Measurements from ENCODE around the gene TIMM10. TPM values are rescaled to one million over a fixed set of nuclear protein-coding genes. Genes with fewer than 3 reads are reported as not detected.
A peak's percentile ranks its signal among the peaks of the same experiment; 100 is the strongest.

TIMM10 gene
- total RNA-seq, 1 donor from 2014 or later, result 55.8 TPM

- no peak for DNase-seq (ENCODE audit: low read depth in 2 of 2)
Observed at GRCh38 chr11:57504511-57504910, 26.0 kb downstream of the TIMM10 start.

DNA sequence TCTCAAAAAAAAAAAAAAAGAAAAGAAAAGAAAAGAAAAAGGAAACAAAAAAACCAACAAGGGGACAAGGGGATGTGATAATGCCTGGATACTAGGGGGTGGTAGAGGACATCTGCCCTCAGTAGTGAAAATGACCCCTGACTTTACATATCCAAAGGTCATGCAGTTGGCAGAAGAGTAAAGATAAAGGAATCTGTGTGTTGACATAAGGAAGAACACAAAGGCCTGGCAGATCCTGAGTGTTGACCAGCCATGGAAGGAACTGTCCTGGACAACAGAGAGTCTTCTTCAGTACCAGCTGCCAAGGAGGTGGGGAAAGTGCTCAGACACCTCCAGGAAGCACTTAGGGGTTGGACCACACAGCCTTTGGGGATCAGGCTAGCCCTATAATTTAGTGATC is 27.7 kb downstream of the TIMM10 start:
- DNase-seq (ENCODE audit: low read depth in 2 of 2), result no peak

DNA sequence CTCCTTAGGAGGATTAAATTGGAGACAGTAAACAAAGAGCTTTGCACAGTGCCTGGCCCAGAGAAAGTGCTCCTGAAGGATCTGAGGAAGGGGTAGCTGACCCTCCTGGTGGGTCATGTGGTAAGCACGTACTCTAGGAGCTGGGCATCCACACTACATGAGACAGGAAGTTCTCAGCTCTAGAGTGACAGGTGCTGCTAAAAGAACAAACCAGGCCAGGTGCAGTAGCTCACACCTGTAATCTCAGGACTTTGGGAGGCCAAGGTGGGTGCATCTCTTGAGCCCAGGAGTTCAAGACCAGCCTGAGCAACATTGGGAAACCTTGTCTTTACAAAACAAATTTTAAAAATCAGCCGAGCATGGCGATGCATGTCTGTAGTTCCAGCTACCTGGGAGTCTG is 28.2 kb downstream of the TIMM10 start:
- no peak for DNase-seq (ENCODE audit: low read depth in 2 of 2)

- no peak for DNase-seq (ENCODE audit: low read depth in 2 of 2)
Observed at GRCh38 chr11:57501953-57502352, 28.6 kb downstream of the TIMM10 start.

DNA sequence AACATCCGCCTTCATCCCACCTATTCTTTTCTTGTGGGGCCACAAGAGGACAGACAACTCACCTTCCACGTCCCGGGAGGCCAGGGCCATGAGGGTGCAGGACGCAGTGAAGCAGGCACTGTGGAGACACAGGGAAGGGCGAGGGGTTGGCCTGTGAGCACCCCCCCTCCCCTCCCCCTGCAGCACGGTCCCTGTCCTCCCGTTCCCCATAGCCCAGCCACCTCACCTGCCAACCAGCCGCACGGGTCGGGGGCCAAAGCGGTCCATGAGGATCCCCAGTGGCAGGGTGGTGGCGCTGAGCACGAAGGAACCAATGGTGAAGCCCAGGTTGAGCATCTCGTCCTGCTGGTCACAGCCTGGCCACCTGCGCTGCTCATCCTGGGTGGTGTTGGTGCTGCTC is 29.6 kb downstream of the TIMM10 start:
- DNase-seq (ENCODE audit: low read depth in 2 of 2), result no peak

GRCh38 chr11:57500515-57500914 is 30.0 kb downstream of the TIMM10 start:
- no peak for DNase-seq (ENCODE audit: low read depth in 2 of 2)

- DNase-seq (ENCODE audit: low read depth in 2 of 2), result no peak
Observed at GRCh38 chr11:57499983-57500461, 30.5 kb downstream of the TIMM10 start.

DNA sequence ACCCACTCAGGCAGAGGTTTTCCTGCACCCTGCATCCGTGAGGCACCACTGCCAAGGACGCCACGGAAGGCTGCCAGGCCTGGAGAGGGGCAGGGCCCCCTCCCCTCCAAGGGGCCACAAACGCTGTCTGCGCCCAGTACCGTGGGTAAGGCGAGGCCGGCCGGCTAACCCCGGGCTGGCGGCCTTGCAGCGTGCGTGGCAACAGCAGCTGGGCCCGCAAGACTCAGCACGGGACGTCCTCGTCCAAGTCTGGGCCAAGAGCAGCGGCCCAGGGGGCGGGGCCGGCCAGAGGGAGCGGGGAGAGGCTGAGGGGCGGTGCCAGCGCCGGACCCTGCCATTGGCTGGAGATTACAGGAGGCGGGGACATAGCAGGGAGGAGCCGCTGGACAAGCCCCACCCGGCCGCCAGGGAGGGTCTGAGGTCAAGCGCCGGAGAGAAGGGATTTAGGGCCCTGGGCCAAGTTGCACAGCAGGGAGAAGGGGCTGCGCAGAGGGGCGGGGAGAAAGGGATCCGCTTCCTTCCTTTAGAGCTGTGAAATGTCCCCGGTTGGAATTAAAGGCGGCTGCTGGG is 31.1 kb downstream of the TIMM10 start:
- peak; percentile 88 to 94 for DNase-seq (ENCODE audit: low read depth in 2 of 2)

GRCh38 chr11:57498540-57498939 is 32.0 kb downstream of the TIMM10 start:
- DNase-seq (ENCODE audit: low read depth in 2 of 2), result no peak

- DNase-seq (ENCODE audit: low read depth in 2 of 2), result no peak
Observed at GRCh38 chr11:57497303-57498247, 33.0 kb downstream of the TIMM10 start.

DNA sequence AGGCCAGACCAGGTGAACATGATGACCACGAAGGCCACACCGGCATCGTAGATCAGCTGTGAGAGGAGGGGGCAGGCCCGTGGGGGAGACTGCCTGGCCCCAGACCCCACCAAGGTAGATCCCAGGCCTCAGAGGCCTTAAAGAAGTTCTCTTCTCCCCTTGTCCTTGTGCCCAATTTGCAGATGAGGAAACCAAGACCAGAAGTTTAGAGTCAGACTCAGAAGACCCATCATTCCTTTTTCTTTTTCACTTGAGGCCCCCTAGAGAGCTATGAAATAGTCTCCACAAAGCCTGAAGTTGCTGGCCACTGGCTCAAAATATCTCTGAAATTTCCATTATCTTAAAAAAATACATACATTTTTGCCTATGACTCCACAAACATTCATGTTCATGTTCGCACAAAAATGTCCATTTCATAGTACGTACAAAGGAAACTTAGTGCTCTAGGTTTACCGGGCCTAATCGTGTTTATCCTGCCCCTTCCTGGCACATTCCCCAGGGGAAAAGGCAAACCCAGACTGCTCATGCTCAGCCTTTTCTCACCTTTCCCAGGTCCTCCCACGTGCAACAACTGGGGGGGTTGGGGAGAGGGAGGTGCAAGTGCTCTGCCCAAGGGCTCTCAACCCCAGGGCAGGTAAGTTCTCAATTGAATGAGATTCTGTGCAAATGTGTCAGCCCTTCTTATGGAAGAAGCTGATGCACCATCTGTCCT is 34.3 kb downstream of the TIMM10 start:
- no peak for DNase-seq (ENCODE audit: low read depth in 2 of 2)

GRCh38 chr11:57493507-57494503 is 36.7 kb downstream of the TIMM10 start:
- peak; percentile 37 to 67 for DNase-seq (ENCODE audit: low read depth in 2 of 2)

GRCh38 chr11:57491371-57492061 is 39.0 kb downstream of the TIMM10 start:
- DNase-seq (ENCODE audit: low read depth in 2 of 2), result peak; percentile 51 to 66

- peak in 1 of 2 donors; percentile 26 for DNase-seq (ENCODE audit: low read depth in 2 of 2)
Observed at GRCh38 chr11:57490456-57491248, 39.9 kb downstream of the TIMM10 start.

DNA sequence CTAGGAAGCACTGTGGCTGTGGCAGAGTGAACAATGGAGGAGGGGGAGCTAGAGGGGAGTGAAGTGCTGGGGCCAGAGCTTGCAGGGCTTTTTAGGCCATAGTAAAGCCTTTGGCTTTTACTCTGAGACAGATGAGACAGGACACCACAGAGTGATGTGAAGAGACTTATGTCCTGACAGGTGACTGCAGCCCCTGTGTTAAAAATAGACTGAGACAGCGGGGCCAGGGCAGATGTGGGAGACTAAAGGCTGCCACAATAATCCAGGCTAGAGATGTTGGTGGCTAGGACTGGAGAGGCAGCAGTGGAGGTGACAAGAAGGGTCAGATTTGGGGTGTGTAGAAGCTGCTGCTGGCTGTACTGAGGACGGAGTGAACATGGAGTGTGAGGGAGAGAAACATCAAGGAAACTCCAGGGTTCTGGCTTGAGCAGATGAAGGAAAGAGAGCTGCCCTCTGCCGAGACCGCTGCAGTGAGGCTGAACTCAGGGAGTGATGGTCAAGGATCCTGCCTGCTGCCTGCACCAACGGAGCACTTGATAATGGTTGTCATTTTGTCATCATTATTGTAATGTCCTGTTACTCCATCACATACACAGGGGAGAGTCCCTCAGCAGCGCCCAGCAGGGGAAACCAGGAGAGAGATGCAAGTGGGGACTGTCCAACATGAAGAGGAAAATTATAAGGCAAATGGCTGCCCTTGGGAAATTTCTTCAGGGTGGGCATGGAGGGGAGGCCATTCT is 42.5 kb downstream of the TIMM10 start:
- no peak for DNase-seq (ENCODE audit: low read depth in 2 of 2)

DNA sequence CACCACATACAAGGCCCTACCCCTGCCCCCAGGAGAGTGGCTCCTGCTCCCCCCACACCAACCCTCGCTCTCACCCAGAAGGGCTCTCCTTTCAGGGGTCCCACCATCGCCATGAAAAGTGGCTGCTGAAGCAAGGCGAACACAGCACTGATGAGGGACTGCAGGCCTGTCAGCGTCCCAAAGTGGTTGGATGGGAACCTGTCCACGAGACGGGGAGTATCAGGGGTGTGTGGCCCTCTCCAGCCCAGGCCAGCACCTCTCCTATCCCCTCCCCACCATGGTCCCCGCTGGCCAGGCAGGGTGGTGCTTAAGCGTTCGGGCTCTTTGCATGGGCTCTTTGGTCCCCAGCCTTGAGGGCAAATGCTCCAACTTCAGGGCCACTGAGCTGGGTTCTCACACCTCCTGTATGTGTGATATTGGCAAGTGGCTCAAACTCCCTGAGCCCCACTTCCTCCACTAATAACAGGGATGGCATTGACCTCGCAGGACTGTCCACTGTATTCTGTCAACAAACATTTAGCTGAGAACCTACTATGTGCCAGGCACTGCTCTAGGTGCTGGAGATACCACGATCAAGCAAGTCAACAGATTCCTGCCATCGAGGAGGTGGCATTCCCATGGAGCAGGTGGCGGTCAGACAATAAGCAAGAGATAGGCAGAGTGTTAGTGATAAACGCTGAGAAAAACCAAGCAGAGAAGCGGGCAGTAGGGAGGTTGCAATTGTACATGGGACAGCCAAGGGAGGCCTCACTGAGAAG is 43.4 kb downstream of the TIMM10 start:
- no peak for DNase-seq (ENCODE audit: low read depth in 2 of 2)

DNA sequence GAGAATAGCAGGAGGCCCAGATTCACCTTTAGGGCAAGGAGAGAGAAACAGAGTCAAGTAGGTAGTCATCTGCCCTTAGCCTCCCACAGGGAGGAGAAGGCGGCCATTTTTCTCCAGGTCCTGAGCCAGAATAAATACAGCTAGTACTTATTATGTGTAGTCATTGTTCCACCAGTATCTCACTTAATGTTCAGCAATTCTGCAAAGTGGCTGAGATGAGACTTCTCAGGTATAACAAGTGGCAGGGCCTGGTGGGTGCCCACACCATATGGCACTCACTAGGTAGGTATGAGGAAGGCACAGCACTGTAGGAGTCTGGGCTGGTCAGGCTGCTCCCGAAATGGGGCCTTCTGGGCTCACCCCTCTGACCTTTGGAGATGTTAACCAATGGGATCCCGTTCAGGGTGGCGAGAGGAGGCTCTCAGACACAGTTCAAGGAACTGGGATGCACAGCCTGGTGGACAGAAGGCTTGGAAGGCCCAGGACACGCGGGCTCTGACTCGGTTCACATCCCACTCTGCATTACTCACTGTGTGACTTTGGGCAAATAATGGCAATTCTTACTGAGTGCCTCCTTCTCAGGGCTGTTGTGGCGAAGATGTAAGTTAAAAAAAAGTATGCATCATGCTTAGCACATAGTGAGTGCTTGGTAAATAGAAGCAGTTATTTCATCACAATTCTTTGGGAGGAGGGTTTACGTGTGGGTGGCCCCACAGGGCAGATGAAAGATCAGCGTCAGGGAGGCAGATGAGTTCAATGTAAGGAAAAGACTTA is 45.1 kb downstream of the TIMM10 start:
- DNase-seq (ENCODE audit: low read depth in 2 of 2), result no peak

Data from lung microvascular endothelial cell (primary cell).